Left cardiac atrium (tissue), 4 donors: ENCODE data around the gene C5orf24. TPM values are rescaled to one million over a fixed set of nuclear protein-coding genes. Genes with fewer than 3 reads are reported as not detected.

Source experiments
- ATAC-seq, 2 donors: fragments of 200-7000 bp; cut with Tn5 transposase; one replicate each; pipeline ENCODE4 v1.9.1; 2020; ENCODE audit warnings: mild to moderate bottlenecking in 2 of 2, moderate library complexity in 2 of 2
- DNase-seq: peaks from one replicate; pipeline ENCODE4 v3.0.0-alpha.2; 2020
- intact Hi-C, 2 donors: fragments of 100-400 bp; cut with DNase I; formaldehyde crosslinking; loops; one replicate each; pipeline versions ENCODE4 v1.14.1 to v1.15.1; 2022 to 2023
- total RNA-seq, 2 donors: library from RNA; stranded (reverse); fragmentation: NEBNext Ultra II Directional; extraction: Animal tissue kit (Norgen Biotek cat#: 25700); gene quantifications; one replicate each; pipeline ENCODE4 v1.2.1, GENCODE V29; 2021
- donor health status: DM: no; HTN: yes; CAD: no.
- donor health status: DM: no; HTN: yes; CAD: no; lungs with severe emphysema.
- donor health status: DM: yes; HTN: yes; CAD: no.
- donor health status: Dilated cardiomyopathy.

The C5orf24 gene
- total RNA-seq, 2 donors from 2014 or later: 27.9 to 31.1 TPM

DNA sequence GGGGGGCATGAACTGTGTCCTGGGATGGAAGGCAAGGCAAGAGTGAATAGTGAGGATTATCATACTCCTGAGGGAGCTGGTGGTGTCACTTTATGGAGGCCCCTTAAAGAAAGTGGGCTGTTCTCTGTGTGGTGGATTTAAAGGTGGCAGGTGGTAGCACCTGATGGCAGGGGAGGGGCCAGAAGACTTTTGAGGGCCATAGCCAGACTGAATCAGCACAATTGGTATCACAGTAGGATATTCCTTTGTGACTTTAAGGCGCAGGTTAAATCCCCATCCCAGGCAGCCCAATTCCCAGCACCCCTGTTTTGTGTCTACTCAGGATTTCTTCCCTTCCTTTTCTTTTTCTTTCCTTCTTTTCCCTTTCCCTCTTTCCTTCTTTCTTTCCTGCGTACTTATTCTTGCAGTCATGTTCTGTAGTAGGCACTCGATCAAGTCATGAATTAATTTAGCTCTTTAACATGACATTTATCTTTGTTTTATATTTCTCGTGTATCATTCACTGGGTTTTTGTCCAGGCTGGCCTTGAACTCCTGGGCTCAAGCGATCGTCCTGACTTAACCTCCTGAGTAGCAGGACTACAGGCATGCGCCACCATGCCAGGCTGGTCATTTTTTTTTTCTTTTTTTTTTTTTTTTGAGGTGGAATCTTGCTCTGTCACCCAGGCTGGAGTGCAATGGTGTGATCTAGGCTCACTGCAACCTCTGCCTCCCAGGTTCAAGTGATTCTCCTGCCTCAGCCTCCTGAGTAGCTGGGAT, 48.2 kb downstream of the C5orf24 start:
- intact Hi-C loops: no loop called here
- no peak for ATAC-seq
- DNase-seq: no peak

DNA sequence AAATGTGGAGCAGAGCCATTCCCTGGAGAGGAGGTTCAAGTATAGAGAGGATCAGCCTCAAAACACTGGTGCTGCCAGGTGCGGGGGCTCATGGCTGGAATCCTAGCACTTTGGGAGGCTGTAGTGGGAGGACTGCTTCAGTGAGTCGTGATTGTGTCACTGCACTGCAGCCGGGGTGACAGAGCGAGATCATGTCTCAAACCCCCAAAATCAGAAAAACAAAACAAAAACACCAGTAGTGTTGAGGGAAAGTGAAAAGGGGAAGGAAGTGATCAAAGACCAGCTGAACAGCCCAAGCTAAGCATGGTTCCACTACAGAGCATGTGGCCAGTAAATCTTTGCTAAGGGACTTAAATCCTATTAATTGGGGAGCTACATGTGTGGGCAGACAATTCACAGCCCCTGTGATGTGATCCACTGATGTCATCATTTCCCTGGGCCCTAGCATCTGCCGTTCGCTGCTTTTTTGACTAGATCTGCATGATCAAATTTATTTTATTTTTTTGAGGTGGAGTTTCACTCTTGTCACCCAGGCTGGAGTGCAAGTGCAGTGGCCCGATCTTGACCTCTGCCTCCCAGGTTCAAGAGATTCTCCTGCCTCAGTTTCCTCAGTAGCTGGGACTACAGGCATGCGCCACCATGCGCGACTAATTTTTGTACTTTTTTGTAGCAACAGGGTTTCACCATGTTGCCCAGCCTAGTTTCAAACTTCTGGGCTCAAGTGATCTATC, 56.5 kb downstream of the C5orf24 start:
- intact Hi-C loops: loop anchor here in 1 of 2 donors (5.0 kb wide), 1 partner anchor 165 kb away; the partner anchor contains the start of gene CAMLG
- no peak for DNase-seq

DNA sequence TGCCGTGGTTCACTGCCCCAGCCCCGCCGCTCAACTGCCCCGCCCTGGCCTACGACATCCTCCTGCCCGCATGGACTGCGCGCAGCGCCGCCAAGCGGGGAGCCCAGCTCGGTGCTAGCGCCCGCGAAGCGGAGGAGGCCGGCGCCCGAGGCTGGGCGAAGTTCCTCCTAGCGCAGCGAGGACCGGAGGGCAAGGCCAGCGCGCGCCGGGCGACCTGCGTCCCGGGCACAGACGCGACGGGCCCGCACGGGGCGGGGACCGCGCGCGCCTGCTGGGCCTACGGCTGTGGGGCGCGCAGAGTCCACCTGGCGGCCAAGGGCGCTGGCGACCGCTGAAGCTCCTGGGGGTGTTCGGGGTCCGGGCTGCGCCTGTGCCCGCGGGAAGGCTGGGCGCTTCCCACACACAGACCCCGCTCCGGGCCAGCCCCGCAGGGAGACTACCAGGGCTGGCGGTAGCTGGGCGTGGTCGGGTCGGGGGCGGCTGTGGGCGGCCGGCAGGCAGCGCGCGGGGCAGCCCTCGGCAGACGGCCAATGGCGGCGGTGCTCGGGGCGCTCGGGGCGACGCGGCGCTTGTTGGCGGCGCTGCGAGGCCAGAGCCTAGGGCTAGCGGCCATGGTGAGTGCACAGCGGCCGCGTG, 59.0 kb downstream of the C5orf24 start, which contains the start of gene PCBD2:
TSS of gene PCBD2 (plus strand) at position 522 of the 636 bp plus-strand sequence. CDS start at position 531, 9 bp downstream.
- peak; percentile 94 for ATAC-seq
- peak; percentile 94 for DNase-seq
- intact Hi-C loops: loop anchor here in 1 of 2 donors (2.0 to 5.0 kb wide), 3 partner anchors 30 to 167 kb away; partner anchors contain the start of genes CAMLG and TXNDC15

More for the DNA sequence above, 56.5 kb downstream of the C5orf24 start:
- ATAC-seq: no peak

DNA sequence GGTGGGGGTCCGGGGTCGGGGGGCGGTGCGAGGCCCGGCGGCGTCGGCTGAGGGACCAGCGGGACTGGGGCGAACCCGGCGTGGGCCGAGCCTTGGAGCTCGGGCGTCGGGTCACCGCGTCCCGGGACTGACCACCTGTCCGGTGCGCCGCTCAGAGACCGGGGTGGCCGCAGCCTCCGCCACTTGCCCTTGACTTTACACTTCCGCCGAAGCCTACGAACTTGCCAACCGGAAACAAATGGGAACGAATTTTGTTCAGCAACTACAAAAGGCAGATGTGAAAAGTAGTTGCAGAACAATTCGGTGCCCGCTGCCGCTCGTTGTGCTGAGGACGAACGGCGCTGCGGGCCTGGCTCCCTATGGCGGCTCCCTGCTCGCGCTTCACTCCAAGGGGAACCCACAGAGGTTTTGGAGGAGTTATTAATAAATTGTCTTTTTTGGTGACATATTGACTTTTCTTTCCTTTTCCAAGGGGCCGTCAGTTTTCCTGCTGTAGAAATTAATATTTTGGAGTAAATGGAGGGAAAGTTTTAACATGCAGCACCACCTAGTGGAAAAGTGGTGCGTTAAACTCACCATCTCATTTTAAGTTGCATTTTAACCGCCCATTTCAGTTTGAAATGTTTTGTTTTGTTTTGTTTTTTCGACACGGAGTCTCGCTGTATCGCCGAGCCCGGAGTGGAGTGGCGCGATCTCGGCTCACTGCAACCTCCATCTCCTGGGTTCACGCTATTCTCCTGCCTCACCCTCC, 59.7 kb downstream of the C5orf24 start:
- ATAC-seq: peak; percentile 10 to 56
- intact Hi-C loops: loop anchor here in 1 of 2 donors (2.0 kb wide), 2 partner anchors 31 to 59 kb away; partner anchors contain the start of gene TXNDC15
- DNase-seq: no peak

DNA sequence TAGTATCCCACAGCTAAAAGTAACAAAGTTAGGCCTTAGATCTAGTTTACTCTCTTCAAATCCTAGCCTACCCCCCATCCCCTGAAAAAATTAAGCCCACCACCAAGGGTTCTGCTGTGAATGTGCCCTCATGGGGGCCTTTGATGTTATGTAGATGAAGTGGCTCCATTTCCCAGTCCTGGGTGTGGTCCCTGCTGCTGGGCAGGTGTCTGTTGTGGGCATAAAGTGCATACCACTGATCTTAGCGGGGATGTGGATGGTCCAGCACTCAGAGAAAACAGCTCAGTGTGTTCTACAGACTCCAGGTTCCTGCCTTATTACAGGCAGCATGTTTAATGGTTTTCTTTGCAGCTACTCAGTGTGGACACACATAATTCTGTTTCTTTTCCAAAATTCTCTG, 61.0 kb downstream of the C5orf24 start:
- ATAC-seq (no peak), DNase-seq (no peak)
- intact Hi-C loops: no loop called here

Other genes with a start within 250 kb of the C5orf24 start
- gene SAR1B, start 213.1 kb upstream of the C5orf24 start, total RNA-seq: 100 to 1,000 TPM in 1 of 2 donors, 10 to 100 TPM in 1; 78.4 to 105 TPM
- 10 to 100 TPM; 10.1 to 15.9 TPM for gene SEC24A, start 197.2 kb upstream of the C5orf24 start, total RNA-seq
- gene CAMLG, start 107.4 kb upstream of the C5orf24 start, total RNA-seq: 10 to 100 TPM; 19.8 to 21.4 TPM
- 10 to 100 TPM; 21.9 to 33.1 TPM for gene DDX46, start 87.2 kb upstream of the C5orf24 start, total RNA-seq
- gene TXNDC15, start 28.4 kb downstream of the C5orf24 start, total RNA-seq: 10 to 100 TPM; 56.3 to 69.2 TPM
- 10 to 100 TPM; 17.3 to 18.8 TPM for gene PCBD2, start 59.2 kb downstream of the C5orf24 start, total RNA-seq
- gene CATSPER3, start 121.9 kb downstream of the C5orf24 start, total RNA-seq: under 1 TPM; 0.31 to 0.68 TPM
- gene PITX1, start 188.3 kb downstream of the C5orf24 start, total RNA-seq: not detected